Ishikawa (cell line): ENCODE results near the gene UCHL3.
A peak's percentile ranks its signal among the peaks of the same experiment; 100 is the strongest.

Experiments used
- CEBPB ChIP-seq: IDR thresholded peaks from 2 replicates; pipeline ENCODE4 v1.6.1; 2012
- CREB1 ChIP-seq: IDR thresholded peaks from 2 replicates; pipeline ENCODE4 v1.6.1; 2012; ENCODE audit warnings: low read depth
- EGR1 ChIP-seq: IDR thresholded peaks from 2 replicates; pipeline ENCODE4 v1.6.1; 2012
- EP300 ChIP-seq: IDR thresholded peaks from 2 replicates; pipeline ENCODE4 v1.6.1; 2012; ENCODE audit warnings: borderline replicate concordance
- FOXM1 ChIP-seq: IDR thresholded peaks from 2 replicates; pipeline ENCODE4 v1.6.1; 2012; ENCODE audit warnings: low read depth, borderline replicate concordance
- MAX ChIP-seq: IDR thresholded peaks from 2 replicates; pipeline ENCODE4 v1.6.1; 2012
- NFIC ChIP-seq: IDR thresholded peaks from 2 replicates; pipeline ENCODE4 v1.6.1; 2012
- RAD21 ChIP-seq: IDR thresholded peaks from 2 replicates; pipeline ENCODE4 v1.6.1; 2012; ENCODE audit warnings: low read depth
- REST ChIP-seq: IDR thresholded peaks from 2 replicates; pipeline ENCODE4 v1.6.1; 2012; ENCODE audit warnings: low read depth, mild to moderate bottlenecking
- TAF1 ChIP-seq: IDR thresholded peaks from 2 replicates; pipeline ENCODE4 v1.6.1; 2012; ENCODE audit warnings: low read depth, mild to moderate bottlenecking
- TCF12 ChIP-seq: IDR thresholded peaks from 2 replicates; pipeline ENCODE4 v1.6.1; 2012; ENCODE audit warnings: low read depth
- TEAD4 ChIP-seq: IDR thresholded peaks from 2 replicates; pipeline ENCODE4 v1.6.1; 2012
- YY1 ChIP-seq: IDR thresholded peaks from 2 replicates; pipeline ENCODE4 v1.6.1; 2012; ENCODE audit warnings: low read depth
- ZBTB7A ChIP-seq: IDR thresholded peaks from 2 replicates; pipeline ENCODE4 v1.6.1; 2012; ENCODE audit warnings: low read depth
- TF ChIP-seq, protein P1 (sequence below): IDR thresholded peaks from 2 replicates; pipeline ENCODE4 v1.6.1; 2012

Gene UCHL3

DNA sequence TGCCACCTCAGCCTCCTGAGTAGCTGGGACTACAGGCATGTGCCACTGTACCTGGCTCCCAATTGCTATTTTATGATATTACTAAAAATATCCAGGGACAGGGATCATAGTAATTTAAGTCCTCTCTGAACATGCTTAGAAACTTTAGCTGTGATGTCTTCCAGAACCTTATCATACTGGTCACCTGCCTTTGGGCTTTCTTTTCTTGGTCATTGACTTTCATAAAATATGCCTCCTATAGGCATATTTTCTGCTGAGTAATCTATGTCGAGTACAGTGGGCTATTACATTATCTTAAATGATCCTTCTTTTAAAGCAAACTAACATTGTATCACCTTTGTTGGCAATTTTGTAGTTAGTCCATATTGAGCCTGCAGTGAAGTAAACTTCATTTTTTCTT, 6.2 kb downstream of the UCHL3 start:
- TF ChIP-seq REST (no peak), TAF1 (no peak), NFIC (no peak), CREB1 (no peak)

DNA sequence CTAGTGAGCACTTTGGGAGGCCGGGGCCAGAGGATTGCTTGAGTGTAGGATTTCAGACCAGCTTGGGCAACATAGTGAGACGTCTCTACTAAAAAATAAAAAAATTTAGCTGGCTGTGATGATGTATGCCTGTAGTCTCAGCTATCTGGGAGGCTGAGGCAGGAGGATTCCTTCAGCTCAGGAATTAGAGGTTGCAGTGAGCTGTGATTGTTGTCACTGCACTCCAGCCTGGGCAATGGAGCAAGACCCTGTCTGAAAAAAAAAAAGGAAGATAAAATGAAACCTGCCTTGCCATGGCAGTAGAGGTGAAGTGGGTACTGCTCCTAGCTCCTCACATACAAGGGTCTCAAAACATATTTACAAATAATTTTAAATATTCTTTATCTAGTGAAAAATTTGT, 7.4 kb downstream of the UCHL3 start:
- TF ChIP-seq REST (no peak), ZBTB7A (no peak), CREB1 (no peak), NFIC (no peak)

DNA sequence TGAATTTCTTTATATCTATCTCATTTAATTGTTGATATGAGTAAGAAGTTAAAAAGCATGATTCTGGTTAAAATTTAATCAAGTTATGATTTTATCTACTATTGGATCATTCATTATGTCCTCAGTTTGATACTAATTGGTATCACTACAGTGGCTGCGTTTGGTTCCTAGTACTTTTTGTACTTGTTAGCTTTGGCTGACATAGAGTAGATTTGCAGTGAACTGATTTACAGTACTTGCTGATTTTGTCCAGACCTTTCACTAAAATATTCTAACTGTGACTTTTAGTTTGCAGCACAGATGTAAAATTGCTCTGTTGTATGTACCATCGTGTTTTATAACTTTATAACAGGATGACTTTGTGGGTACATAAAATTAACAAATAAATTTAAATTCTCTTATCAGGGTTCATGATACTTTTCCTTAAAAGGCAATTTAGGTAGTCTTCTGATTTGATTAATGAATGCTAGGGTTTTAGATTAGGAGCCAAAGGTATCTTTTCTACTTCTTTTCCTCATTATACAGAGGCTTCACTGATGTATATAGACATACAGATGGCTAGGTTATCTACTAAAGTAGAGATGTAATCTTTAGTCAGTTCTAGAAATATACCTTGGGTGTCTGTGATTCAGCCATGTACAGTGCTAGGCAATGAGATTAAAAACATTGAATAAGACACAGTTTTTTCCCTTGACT, 8.7 kb downstream of the UCHL3 start:
- TF ChIP-seq TEAD4 (no peak), EGR1 (no peak), NFIC (no peak), MAX (no peak), CEBPB (no peak), REST (no peak), ZBTB7A (no peak), TAF1 (no peak), CREB1 (no peak), FOXM1 (no peak), YY1 (no peak), RAD21 (no peak), TCF12 (no peak), EP300 (no peak)

DNA sequence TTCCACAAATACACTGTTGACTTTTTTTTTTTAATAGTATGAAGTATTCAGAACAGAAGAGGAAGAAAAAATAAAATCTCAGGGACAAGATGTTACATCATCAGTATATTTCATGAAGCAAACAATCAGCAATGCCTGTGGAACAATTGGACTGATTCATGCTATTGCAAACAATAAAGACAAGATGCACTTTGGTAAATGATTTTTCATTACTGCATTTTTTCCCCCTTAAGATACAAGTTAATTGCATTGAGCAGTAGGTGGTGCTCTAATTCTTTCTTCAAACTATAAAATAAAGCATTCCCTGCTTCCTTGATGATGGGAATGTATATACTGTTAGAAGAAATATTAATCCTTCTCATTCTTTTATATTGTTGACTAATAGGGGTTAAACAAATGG, 17.1 kb downstream of the UCHL3 start:
- TF ChIP-seq RAD21 (peak; percentile 39), CREB1 (no peak)

GRCh38 chr13:75569576-75569975, 20.0 kb downstream of the UCHL3 start:
- TF ChIP-seq MAX, result no peak
- TF ChIP-seq, protein P1, sequence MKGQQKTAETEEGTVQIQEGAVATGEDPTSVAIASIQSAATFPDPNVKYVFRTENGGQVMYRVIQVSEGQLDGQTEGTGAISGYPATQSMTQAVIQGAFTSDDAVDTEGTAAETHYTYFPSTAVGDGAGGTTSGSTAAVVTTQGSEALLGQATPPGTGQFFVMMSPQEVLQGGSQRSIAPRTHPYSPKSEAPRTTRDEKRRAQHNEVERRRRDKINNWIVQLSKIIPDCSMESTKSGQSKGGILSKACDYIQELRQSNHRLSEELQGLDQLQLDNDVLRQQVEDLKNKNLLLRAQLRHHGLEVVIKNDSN, result no peak
- no peak for TF ChIP-seq CREB1
- no peak for TF ChIP-seq CEBPB
- TF ChIP-seq EP300, result no peak
- TF ChIP-seq NFIC, result no peak
- no peak for TF ChIP-seq FOXM1
- TF ChIP-seq TCF12, result no peak
- TF ChIP-seq EGR1, result no peak
- no peak for TF ChIP-seq TAF1
- TF ChIP-seq YY1, result no peak

- TF ChIP-seq EGR1, result no peak
- TF ChIP-seq TAF1, result no peak
- TF ChIP-seq YY1, result no peak
- no peak for TF ChIP-seq REST
- no peak for TF ChIP-seq NFIC
- TF ChIP-seq FOXM1, result no peak
- no peak for TF ChIP-seq EP300
- TF ChIP-seq CREB1, result no peak
- TF ChIP-seq MAX, result no peak
- no peak for TF ChIP-seq TEAD4
- TF ChIP-seq TCF12, result no peak
- TF ChIP-seq, protein P1, result no peak
These were observed 29.9 kb downstream of the UCHL3 start for GRCh38 chr13:75579529-75579928.
